AG09309 (cell line): ENCODE data around the gene N4BP2.

ENCODE experiments used
- DNase-seq: peaks from one replicate; pipeline ENCODE4 v3.0.0-alpha.2; 2010; ENCODE audit warnings: low read depth
- H3K4me3 ChIP-seq: 2 replicates; pipeline ENCODE4 v1.5.1; 2011; ENCODE audit warnings: mild to moderate bottlenecking, low read depth, low read length, moderate library complexity; ENCODE audit not compliant: control insufficient read depth
- CTCF ChIP-seq: IDR thresholded peaks from 2 replicates; pipeline ENCODE4 v1.5.1; 2011; ENCODE audit warnings: mild to moderate bottlenecking, low read depth, low read length, inconsistent platforms; ENCODE audit not compliant: insufficient read depth, control insufficient read depth; ENCODE audit errors: missing control alignments

N4BP2 gene

GRCh38 chr4:40170588-40170987 is 113.9 kb downstream of the N4BP2 start:
- no peak overlapping the region for H3K4me3 ChIP-seq
- no peak for TF ChIP-seq CTCF
- DNase-seq = no peak

GRCh38 chr4:40173470-40173875 is 116.8 kb downstream of the N4BP2 start:
- no peak overlapping the region for H3K4me3 ChIP-seq
- DNase-seq = no peak
- no peak for TF ChIP-seq CTCF

GRCh38 chr4:40176602-40177001 is 120.0 kb downstream of the N4BP2 start:
- DNase-seq = no peak
- TF ChIP-seq CTCF = no peak

GRCh38 chr4:40177591-40177990 is 120.9 kb downstream of the N4BP2 start:
- no peak overlapping the region for H3K4me3 ChIP-seq
- no peak for TF ChIP-seq CTCF
- DNase-seq = no peak

More at GRCh38 chr4:40176602-40177001, 120.0 kb downstream of the N4BP2 start:
- H3K4me3 ChIP-seq = no peak overlapping the region

GRCh38 chr4:40178672-40179071 is 122.0 kb downstream of the N4BP2 start:
- H3K4me3 ChIP-seq = no peak overlapping the region
- DNase-seq = no peak
- TF ChIP-seq CTCF = no peak

GRCh38 chr4:40179360-40179759 is 122.7 kb downstream of the N4BP2 start:
- no peak for TF ChIP-seq CTCF
- DNase-seq = no peak
- H3K4me3 ChIP-seq = no peak overlapping the region

- no peak overlapping the region for H3K4me3 ChIP-seq
- DNase-seq = peak; percentile 93
- no peak for TF ChIP-seq CTCF
Measured at GRCh38 chr4:40180356-40180755, 123.7 kb downstream of the N4BP2 start.
